HPDE6-E6E7 (cell line): ENCODE data around the gene PPFIBP1.
A peak's percentile ranks its signal among the peaks of the same experiment; 100 is the strongest.

Source experiments
- DNase-seq: peaks from one replicate; pipeline ENCODE4 v3.0.0; 2011; ENCODE audit warnings: missing footprints; ENCODE audit errors: extremely low spot score

Gene PPFIBP1

GRCh38 chr12:27665704-27666103 lies 141.7 kb downstream of the PPFIBP1 start:
- no peak for DNase-seq

GRCh38 chr12:27666510-27666909 lies 142.5 kb downstream of the PPFIBP1 start:
- DNase-seq = no peak

- no peak for DNase-seq
These were observed 143.5 kb downstream of the PPFIBP1 start for GRCh38 chr12:27667540-27667939.

- DNase-seq = no peak
These were observed 148.0 kb downstream of the PPFIBP1 start for GRCh38 chr12:27672051-27672450.

- no peak for DNase-seq
These were observed 148.6 kb downstream of the PPFIBP1 start for GRCh38 chr12:27672643-27673042.

GRCh38 chr12:27673101-27673718 lies 149.2 kb downstream of the PPFIBP1 start:
- no peak for DNase-seq

GRCh38 chr12:27674989-27675388 lies 151.0 kb downstream of the PPFIBP1 start:
- DNase-seq = no peak

GRCh38 chr12:27680619-27681018 lies 156.6 kb downstream of the PPFIBP1 start:
- no peak for DNase-seq

- DNase-seq = no peak
These were observed 158.5 kb downstream of the PPFIBP1 start for GRCh38 chr12:27682534-27682933.

GRCh38 chr12:27685274-27685673 lies 161.3 kb downstream of the PPFIBP1 start:
- no peak for DNase-seq

- no peak for DNase-seq
These were observed 162.1 kb downstream of the PPFIBP1 start for GRCh38 chr12:27686147-27686546.

GRCh38 chr12:27688671-27689070 lies 164.7 kb downstream of the PPFIBP1 start:
- DNase-seq = no peak

- no peak for DNase-seq
These were observed 165.7 kb downstream of the PPFIBP1 start for GRCh38 chr12:27689558-27690180.

- DNase-seq = no peak
These were observed 169.4 kb downstream of the PPFIBP1 start for GRCh38 chr12:27693403-27693802.

- no peak for DNase-seq
These were observed 171.7 kb downstream of the PPFIBP1 start for GRCh38 chr12:27695556-27696292.

- no peak for DNase-seq
These were observed 172.3 kb downstream of the PPFIBP1 start, which contains the start of gene REP15 for GRCh38 chr12:27696293-27696652. Gene REP15 (plus strand): TSS chr12:27696447. CDS start chr12:27696563, 116 bp downstream.

- no peak for DNase-seq
These were observed 173.0 kb downstream of the PPFIBP1 start for GRCh38 chr12:27696864-27697564.

- DNase-seq = peak; percentile 54
These were observed 179.9 kb downstream of the PPFIBP1 start for GRCh38 chr12:27703720-27704452.

- DNase-seq = no peak
These were observed 181.3 kb downstream of the PPFIBP1 start for GRCh38 chr12:27705263-27705662.

- no peak for DNase-seq
These were observed 183.2 kb downstream of the PPFIBP1 start for GRCh38 chr12:27707216-27707615.

GRCh38 chr12:27709212-27709931 lies 185.4 kb downstream of the PPFIBP1 start:
- no peak for DNase-seq
